HepG2 (cell line): ENCODE results near the gene SMC6. TPM values are rescaled to one million over a fixed set of nuclear protein-coding genes. Genes with fewer than 3 reads are reported as not detected.

ENCODE experiments used
- ATAC-seq: fragments of 200-7000 bp; cut with Tn5 transposase; 3 replicates; pipeline ENCODE4 v1.9.1; 2020; ENCODE audit warnings: mild to moderate bottlenecking, moderate library complexity
- BruUV-seq: library from RNA; stranded (reverse); fragments of 400-500 nt; replicated peaks from 2 replicates; lab custom pipeline; 2021; lab: Mats Ljungman, UMichigan
- CTCF ChIA-PET: fragments of 300-600 bp; formaldehyde crosslinking; extraction: SDS; loops from one replicate; lab custom pipeline; 2021; ENCODE audit warnings: low total read pairs, inconsistent platforms, low intra/inter-chr PET ratio; lab: Yijun Ruan, JAX
- POLR2A ChIA-PET: fragments of 350-600 bp; sonication (Branson Sonifier 250); formaldehyde crosslinking; loops from one replicate; lab custom pipeline; 2020; ENCODE audit warnings: antibody characterized with exemption, inconsistent platforms; lab: Yijun Ruan, JAX
- DNase-seq: peaks from one replicate; pipeline ENCODE4 v3.0.0-alpha.2; 2015; ENCODE audit warnings: low spot score
- FAIRE-seq: peaks from 3 replicates; lab custom pipeline; 2011; peaks lifted over from hg19 to GRCh38; lab: Jason Lieb, UNC
- H2AFZ ChIP-seq: one replicate; pipeline ENCODE4 v1.6.1; 2011; ENCODE audit warnings: low read length, inconsistent platforms
- H3K27ac ChIP-seq: fragments of 300-600 bp; 3 replicates; pipeline ENCODE4 v1.8.0; 2011; ENCODE audit warnings: mixed run types, mild to moderate bottlenecking, mixed read lengths, low read length, inconsistent platforms; ENCODE audit not compliant: insufficient read depth; ENCODE audit errors: extremely low read length
- H3K27me3 ChIP-seq, 2 experiments: fragments of 200-600 bp in 1 of 2; 2 replicates in 1 of 2; 3 replicates in 1 of 2; pipeline versions ENCODE4 v1.6.0 to v1.8.0; 2011; ENCODE audit warnings: low read length in 2 of 2, mild to moderate bottlenecking in 2 of 2, moderate library complexity in 2 of 2, inconsistent platforms in 1 of 2; ENCODE audit not compliant: insufficient read depth in 2 of 2, control insufficient read depth in 1 of 2
- H3K36me3 ChIP-seq, 2 experiments: fragments of 200-600 bp in 1 of 2; replicated peaks in 1 of 2; 2 replicates in 1 of 2; 3 replicates in 1 of 2; pipeline versions ENCODE4 v1.5.1 to v1.8.0; 2011; ENCODE audit warnings: low read length in 2 of 2, inconsistent platforms in 1 of 2; ENCODE audit not compliant: insufficient read depth in 2 of 2, control insufficient read depth in 1 of 2
- H3K4me1 ChIP-seq: 2 replicates; pipeline ENCODE4 v1.5.1; 2012; ENCODE audit warnings: low read length, inconsistent platforms; ENCODE audit not compliant: insufficient read depth
- H3K4me2 ChIP-seq: 2 replicates; pipeline ENCODE4 v1.6.0; 2011; ENCODE audit warnings: low read depth, low read length, inconsistent platforms
- H3K4me3 ChIP-seq, 3 experiments: fragments of 200-600 bp in 1 of 3; sonication (generic), shearing (Covaris generic) in 1 of 3; replicated peaks in 1 of 3; 2 replicates each; pipeline ENCODE4 v1.5.1; 2011 to 2016; ENCODE audit warnings: low read length in 3 of 3, inconsistent platforms in 2 of 3, low read depth in 2 of 3, mild to moderate bottlenecking in 2 of 3, control low read depth in 1 of 3, mixed read lengths in 1 of 3; ENCODE audit not compliant: insufficient read depth in 1 of 3
- H3K79me2 ChIP-seq: one replicate; pipeline ENCODE4 v1.6.1; 2011; ENCODE audit warnings: low read length, inconsistent platforms; ENCODE audit not compliant: insufficient read depth
- H3K9ac ChIP-seq: 2 replicates; pipeline ENCODE4 v1.6.0; 2011; ENCODE audit warnings: mild to moderate bottlenecking, low read depth, low read length, inconsistent platforms; ENCODE audit not compliant: insufficient read depth
- H3K9me3 ChIP-seq: 2 replicates; pipeline ENCODE4 v1.5.1; 2012; ENCODE audit warnings: mild to moderate bottlenecking, low read length
- H4K20me1 ChIP-seq: 2 replicates; pipeline ENCODE4 v1.6.0; 2011; ENCODE audit warnings: inconsistent platforms, mild to moderate bottlenecking, low read length, moderate library complexity; ENCODE audit not compliant: insufficient read depth
- CHD2 ChIP-seq: IDR thresholded peaks from 2 replicates; pipeline ENCODE4 v1.6.1; 2011; ENCODE audit warnings: low read depth, low read length, improper control_type of control experiment
- CREB1 ChIP-seq, 2 experiments: fragments of 450-650 bp in 1 of 2; IDR thresholded peaks; 2 replicates each; pipeline ENCODE4 v1.6.1; 2016 to 2017; ENCODE audit warnings: control low read depth in 1 of 2, mild to moderate bottlenecking in 1 of 2, missing compliant biosample characterization in 1 of 2, missing genetic modification characterization in 1 of 2
- HMG20B ChIP-seq: conservative IDR thresholded peaks from 2 replicates; pipeline ENCODE4 v1.6.1; 2016; ENCODE audit warnings: missing genetic modification reagents, missing compliant biosample characterization
- HNRNPLL ChIP-seq: fragments of 200-400 bp; formaldehyde crosslinking; IDR thresholded peaks from 2 replicates; pipeline ENCODE4 v1.6.1; 2017; ENCODE audit warnings: mild to moderate bottlenecking, low read depth, low read length; ENCODE audit not compliant: poor library complexity, severe bottlenecking
- HOXA7 ChIP-seq: sonication (generic); formaldehyde crosslinking; IDR thresholded peaks from 2 replicates; pipeline ENCODE4 v1.8.1; 2022; ENCODE audit warnings: mild to moderate bottlenecking, missing genetic modification reagents, moderate library complexity
- SETDB1 ChIP-seq: sonication (generic); formaldehyde crosslinking; IDR thresholded peaks from 2 replicates; pipeline ENCODE4 v1.5.1; 2020; ENCODE audit warnings: missing genetic modification reagents, mild to moderate bottlenecking, borderline replicate concordance
- SOX5 ChIP-seq: IDR thresholded peaks from 2 replicates; pipeline ENCODE4 v1.6.1; 2016; ENCODE audit warnings: borderline replicate concordance
- TCF12 ChIP-seq, 2 experiments: fragments of 450-650 bp in 1 of 2; sonication (generic) in 1 of 2; formaldehyde crosslinking in 1 of 2; IDR thresholded peaks; 2 replicates each; pipeline versions ENCODE4 v1.6.1 to v1.8.0; 2017 to 2022; ENCODE audit warnings: antibody characterized with exemption in 1 of 2, mild to moderate bottlenecking in 1 of 2, missing genetic modification reagents in 1 of 2, moderate library complexity in 1 of 2
- WIZ ChIP-seq: sonication (generic); formaldehyde crosslinking; IDR thresholded peaks from 2 replicates; pipeline ENCODE4 v1.5.1; 2020; ENCODE audit warnings: mild to moderate bottlenecking, missing genetic modification reagents
- ZNF101 ChIP-seq: sonication (generic); formaldehyde crosslinking; IDR thresholded peaks from 2 replicates; pipeline ENCODE4 v1.4.0; 2020; ENCODE audit warnings: mild to moderate bottlenecking, low read depth, missing genetic modification reagents, borderline replicate concordance
- ZNF33B ChIP-seq: sonication (generic); formaldehyde crosslinking; IDR thresholded peaks from 2 replicates; pipeline ENCODE4 v1.5.1; 2020; ENCODE audit warnings: mild to moderate bottlenecking, missing genetic modification reagents
- ZNF367 ChIP-seq: sonication (generic); formaldehyde crosslinking; IDR thresholded peaks from 2 replicates; pipeline ENCODE4 v1.4.0; 2020; ENCODE audit warnings: missing genetic modification reagents, borderline replicate concordance
- ZNF460 ChIP-seq: sonication (generic); formaldehyde crosslinking; IDR thresholded peaks from 2 replicates; pipeline ENCODE4 v1.5.1; 2020; ENCODE audit warnings: missing genetic modification reagents, mild to moderate bottlenecking, borderline replicate concordance
- ZNF567 ChIP-seq: sonication (generic); formaldehyde crosslinking; IDR thresholded peaks from 2 replicates; pipeline ENCODE4 v1.8.1; 2023; ENCODE audit warnings: mild to moderate bottlenecking, missing genetic modification reagents, borderline replicate concordance
- ZNF746 ChIP-seq: sonication (generic); formaldehyde crosslinking; IDR thresholded peaks from 2 replicates; pipeline ENCODE4 v1.8.0; 2022; ENCODE audit warnings: mild to moderate bottlenecking, missing genetic modification reagents
- ZSCAN29 ChIP-seq: sonication (generic); formaldehyde crosslinking; conservative IDR thresholded peaks from 2 replicates; pipeline ENCODE4 v1.4.0; 2020; ENCODE audit warnings: mild to moderate bottlenecking, missing genetic modification reagents
- WGBS: methylation state at CpG from one replicate; pipeline ENCODE4 v1.1.6; 2017; ENCODE audit warnings: low lambda C conversion rate; 5-methylcytosine and 5-hydroxymethylcytosine counted together
- in situ Hi-C: cut with HindIII; loops from 2 replicates; pipeline ENCODE4 v1.10.0; 2017; ENCODE audit warnings: low pct_unique_long_range_greater_than_20kb; ENCODE audit not compliant: extremely low pct_ligation_motif_present
- intact Hi-C: fragments of 100-400 bp; cut with micrococcal nuclease; formaldehyde crosslinking; loops from one replicate; pipeline ENCODE4 v1.10.0; 2022; ENCODE audit not compliant: unreplicated experiment
- polyA plus RNA-seq, 8 experiments: library from polyadenylated mRNA; depleted of rRNA in 3 of 8; stranded (reverse) in 7 of 8; unstranded in 1 of 8; fragments of >200 nt; fragmentation: Illumina TruSeq in 4 of 8; extraction: Trizol in 4 of 8; gene quantifications; 2 replicates each; pipeline versions ENCODE4 v1.2.1 to v1.2.3, GENCODE V29; 2011 to 2016; ENCODE audit warnings: low read depth in 4 of 8, missing spikeins in 1 of 8, mixed read lengths in 1 of 8; ENCODE audit not compliant: insufficient read depth in 1 of 8
- total RNA-seq, 5 experiments: library from RNA; depleted of rRNA; stranded (reverse); fragments of >200 nt; fragmentation: Illumina TruSeq; extraction: Trizol; gene quantifications; 2 replicates each; pipeline ENCODE4 v1.2.3, GENCODE V29; 2016; ENCODE audit warnings: low read depth in 1 of 5
- TF ChIP-seq, protein P1 (sequence below): sonication (generic); formaldehyde crosslinking; IDR thresholded peaks from 2 replicates; pipeline ENCODE4 v1.4.0; 2020; ENCODE audit warnings: low read depth, mild to moderate bottlenecking, missing genetic modification reagents
- TF ChIP-seq, protein P2 (sequence below): sonication (generic); formaldehyde crosslinking; IDR thresholded peaks from 2 replicates; pipeline ENCODE4 v1.4.0; 2020; ENCODE audit warnings: missing genetic modification reagents

SMC6 gene
- total and polyA plus RNA-seq, 2 of the 13 experiments (the other 11 are each of a cell fraction or from before 2014, with no cell fraction given), result 18.9 to 55.3 TPM

DNA sequence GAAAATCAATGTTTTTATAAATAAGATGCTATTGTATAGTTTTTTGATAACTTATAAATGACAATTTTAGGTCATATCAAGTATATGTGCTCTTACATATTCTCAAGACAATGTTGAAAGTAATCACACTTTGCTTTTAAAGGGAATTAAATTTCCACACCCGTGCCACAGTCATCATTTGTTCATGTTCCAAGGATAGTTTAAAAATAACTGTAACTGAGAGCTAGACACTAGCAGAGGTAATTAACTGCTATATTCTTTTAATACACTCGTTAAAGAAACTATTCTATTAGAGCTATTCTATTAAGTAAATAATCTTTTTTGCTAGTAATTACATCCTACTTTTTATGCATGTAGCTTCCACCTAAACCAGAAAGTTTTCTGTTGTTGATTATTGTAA lies 18.3 kb upstream of the SMC6 start:
- TF ChIP-seq, protein P1, sequence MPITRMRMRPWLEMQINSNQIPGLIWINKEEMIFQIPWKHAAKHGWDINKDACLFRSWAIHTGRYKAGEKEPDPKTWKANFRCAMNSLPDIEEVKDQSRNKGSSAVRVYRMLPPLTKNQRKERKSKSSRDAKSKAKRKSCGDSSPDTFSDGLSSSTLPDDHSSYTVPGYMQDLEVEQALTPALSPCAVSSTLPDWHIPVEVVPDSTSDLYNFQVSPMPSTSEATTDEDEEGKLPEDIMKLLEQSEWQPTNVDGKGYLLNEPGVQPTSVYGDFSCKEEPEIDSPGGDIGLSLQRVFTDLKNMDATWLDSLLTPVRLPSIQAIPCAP (CRISPR knock-in tag), result no peak
- TF ChIP-seq ZSCAN29, result no peak
- TF ChIP-seq HMG20B (CRISPR knock-in tag), result no peak
- TF ChIP-seq CREB1 (IDR thresholded peaks at IDR 0.05), result no peak
- TF ChIP-seq CREB1 (CRISPR knock-in tag; IDR thresholded peaks at IDR 0.05), result no peak
- TF ChIP-seq CHD2, result no peak
- TF ChIP-seq ZNF33B, result no peak
- TF ChIP-seq ZNF460 (CRISPR knock-in tag), result no peak
- no peak for TF ChIP-seq TCF12 (IDR thresholded peaks at IDR 0.05)
- TF ChIP-seq TCF12 (CRISPR knock-in tag; IDR thresholded peaks at IDR 0.05), result no peak
- TF ChIP-seq SOX5, result no peak
- TF ChIP-seq SETDB1 (CRISPR knock-in tag), result no peak
- TF ChIP-seq, protein P2, sequence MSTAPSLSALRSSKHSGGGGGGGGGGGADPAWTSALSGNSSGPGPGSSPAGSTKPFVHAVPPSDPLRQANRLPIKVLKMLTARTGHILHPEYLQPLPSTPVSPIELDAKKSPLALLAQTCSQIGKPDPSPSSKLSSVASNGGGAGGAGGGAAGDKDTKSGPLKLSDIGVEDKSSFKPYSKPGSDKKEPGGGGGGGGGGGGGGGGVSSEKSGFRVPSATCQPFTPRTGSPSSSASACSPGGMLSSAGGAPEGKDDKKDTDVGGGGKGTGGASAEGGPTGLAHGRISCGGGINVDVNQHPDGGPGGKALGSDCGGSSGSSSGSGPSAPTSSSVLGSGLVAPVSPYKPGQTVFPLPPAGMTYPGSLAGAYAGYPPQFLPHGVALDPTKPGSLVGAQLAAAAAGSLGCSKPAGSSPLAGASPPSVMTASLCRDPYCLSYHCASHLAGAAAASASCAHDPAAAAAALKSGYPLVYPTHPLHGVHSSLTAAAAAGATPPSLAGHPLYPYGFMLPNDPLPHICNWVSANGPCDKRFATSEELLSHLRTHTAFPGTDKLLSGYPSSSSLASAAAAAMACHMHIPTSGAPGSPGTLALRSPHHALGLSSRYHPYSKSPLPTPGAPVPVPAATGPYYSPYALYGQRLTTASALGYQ (CRISPR knock-in tag), result no peak
- no peak for TF ChIP-seq HNRNPLL
- TF ChIP-seq HOXA7 (CRISPR knock-in tag), result no peak
- TF ChIP-seq ZNF367, result no peak
- no peak for TF ChIP-seq ZNF567 (CRISPR knock-in tag)
- no peak for TF ChIP-seq ZNF101
- no peak for TF ChIP-seq WIZ
- no peak for TF ChIP-seq ZNF746 (CRISPR knock-in tag)
- no peak overlapping the region for H3K4me3 ChIP-seq
- no peak overlapping the region for H2AFZ ChIP-seq
- in situ Hi-C loops, result no loop called here
- H3K27ac ChIP-seq, result no peak overlapping the region
- H3K4me1 ChIP-seq, result no peaks in the 10 kb centered on the region
- CTCF ChIA-PET, result no interaction called here
- FAIRE-seq (no peak), ATAC-seq (no peak), DNase-seq (no peak)
- no peak overlapping the region for H3K9ac ChIP-seq
- WGBS, result 97% methylated on average over 2 of the region's 2 CpGs
- H3K27me3 ChIP-seq, result no peaks in the 10 kb centered on the region
- no TSS peak for BruUV-seq
- intact Hi-C loops, result no loop called here
- POLR2A ChIA-PET, result no interaction called here
- no peaks in the 10 kb centered on the region for H3K9me3 ChIP-seq
- H3K36me3 ChIP-seq, result peaks cover 2 to 38% of the 10 kb centered on the region in 2 experiments; a peak in 4 of 5 replicates
- no peaks in the 10 kb centered on the region for H3K79me2 ChIP-seq
- H4K20me1 ChIP-seq, result no peaks in the 10 kb centered on the region
- no peak overlapping the region for H3K4me2 ChIP-seq
